SK-N-SH (cell line): Measurements from ENCODE around the gene PDS5A. TPM values are rescaled to one million over a fixed set of nuclear protein-coding genes. Genes with fewer than 3 reads are reported as not detected.

Experiments used
- CTCF ChIA-PET: fragments of 300-600, 350-600 bp; formaldehyde crosslinking; extraction: SDS; loops from one replicate; lab custom pipeline; 2021; lab: Yijun Ruan, JAX
- POLR2A ChIA-PET: fragments of 350-600 bp; sonication (Branson Sonifier 250); formaldehyde crosslinking; extraction: SDS; loops from one replicate; lab custom pipeline; 2020; ENCODE audit warnings: antibody characterized with exemption, inconsistent platforms; lab: Yijun Ruan, JAX
- DNase-seq: peaks from one replicate; pipeline ENCODE4 v3.0.0; 2012
- H2AFZ ChIP-seq: fragments of 200-600 bp; sonication (generic); 2 replicates; pipeline ENCODE4 v1.8.1; 2016; ENCODE audit warnings: antibody characterized with exemption, mild to moderate bottlenecking, low read depth
- H3F3A ChIP-seq: fragments of 200-600 bp; sonication (generic); replicated peaks from 2 replicates; pipeline ENCODE3; 2016; ENCODE audit warnings: antibody characterized with exemption, mild to moderate bottlenecking; ENCODE audit not compliant: insufficient read depth
- H3K27ac ChIP-seq, 2 experiments: fragments of 200-500 bp in 1 of 2; fragments of 200-600 bp in 1 of 2; sonication (Bioruptor generic) in 1 of 2; sonication (generic), shearing (Covaris generic) in 1 of 2; 2 replicates each; pipeline versions ENCODE4 v1.5.1 to v1.6.1; 2014 to 2016; ENCODE audit warnings: low read depth in 2 of 2, inconsistent platforms in 1 of 2, low read length in 1 of 2, mild to moderate bottlenecking in 1 of 2, mixed read lengths in 1 of 2
- H3K27me3 ChIP-seq: fragments of 200-600 bp; sonication (generic), shearing (Covaris generic); 2 replicates; pipeline ENCODE4 v1.6.1; 2016; ENCODE audit warnings: mixed run types; ENCODE audit not compliant: insufficient read depth
- H3K36me3 ChIP-seq, 2 experiments: fragments of 200-500 bp in 1 of 2; fragments of 200-600 bp in 1 of 2; sonication (Bioruptor generic) in 1 of 2; sonication (generic) in 1 of 2; replicated peaks in 1 of 2; 2 replicates each; pipeline versions ENCODE3 to v1.5.1; 2014 to 2016; ENCODE audit warnings: low read length in 1 of 2, mild to moderate bottlenecking in 1 of 2; ENCODE audit not compliant: insufficient read depth in 2 of 2, control insufficient read depth in 1 of 2
- H3K4me1 ChIP-seq, 2 experiments: fragments of 200-500 bp in 1 of 2; fragments of 200-600 bp in 1 of 2; sonication (Bioruptor generic) in 1 of 2; sonication (generic), shearing (Covaris generic) in 1 of 2; 2 replicates each; pipeline versions ENCODE4 v1.5.1 to v1.6.1; 2014 to 2016; ENCODE audit warnings: low read depth in 1 of 2, low read length in 1 of 2, mixed run types in 1 of 2; ENCODE audit not compliant: insufficient read depth in 2 of 2, control insufficient read depth in 1 of 2
- H3K4me2 ChIP-seq: fragments of 200-600 bp; sonication (generic), shearing (Covaris generic); 2 replicates; pipeline ENCODE4 v1.6.1; 2017; ENCODE audit warnings: mixed run types
- H3K4me3 ChIP-seq, 2 experiments: fragments of 200-500 bp in 1 of 2; fragments of 200-600 bp in 1 of 2; sonication (Bioruptor generic) in 1 of 2; sonication (generic), shearing (Covaris generic) in 1 of 2; 2 replicates each; pipeline versions ENCODE4 v1.5.1 to v1.8.1; 2014 to 2016; ENCODE audit warnings: low read depth in 2 of 2, inconsistent platforms in 1 of 2, low read length in 1 of 2, mild to moderate bottlenecking in 1 of 2, mixed read lengths in 1 of 2, moderate library complexity in 1 of 2
- H3K79me2 ChIP-seq: fragments of 200-600 bp; sonication (generic); 2 replicates; pipeline ENCODE4 v1.8.1; 2017; ENCODE audit warnings: mild to moderate bottlenecking; ENCODE audit not compliant: insufficient read depth
- H3K9ac ChIP-seq: fragments of 200-600 bp; sonication (generic); 2 replicates; pipeline ENCODE4 v1.6.1; 2017; ENCODE audit warnings: mixed run types
- H3K9me2 ChIP-seq: fragments of 200-600 bp; sonication (generic); 2 replicates; pipeline ENCODE4 v1.6.1; 2017; ENCODE audit warnings: mixed run types
- H3K9me3 ChIP-seq: fragments of 200-600 bp; sonication (generic); 2 replicates; pipeline ENCODE4 v1.6.1; 2017; ENCODE audit warnings: mixed run types, mild to moderate bottlenecking, moderate library complexity
- H4K20me1 ChIP-seq: fragments of 200-600 bp; sonication (generic); 2 replicates; pipeline ENCODE4 v1.6.1; 2017; ENCODE audit warnings: mild to moderate bottlenecking, mixed run types; ENCODE audit not compliant: insufficient read depth
- ELF1 ChIP-seq: IDR thresholded peaks from 2 replicates; pipeline ENCODE4 v1.4.0; 2012
- EP300 ChIP-seq, 2 experiments: IDR thresholded peaks; 2 replicates each; pipeline versions ENCODE4 v1.4.0 to v1.6.1; 2012; ENCODE audit warnings: borderline replicate concordance in 1 of 2, low read depth in 1 of 2, low read length in 1 of 2
- GABPA ChIP-seq: IDR thresholded peaks from 2 replicates; pipeline ENCODE4 v1.4.0; 2012; ENCODE audit warnings: low read depth, mild to moderate bottlenecking
- GATA2 ChIP-seq: sonication (generic); formaldehyde crosslinking; IDR thresholded peaks from 2 replicates; pipeline ENCODE4 v1.5.0; 2020; ENCODE audit warnings: mild to moderate bottlenecking, missing genetic modification reagents
- MEF2A ChIP-seq: IDR thresholded peaks from 2 replicates; pipeline ENCODE4 v1.4.0; 2012; ENCODE audit warnings: low read depth, borderline replicate concordance
- MXI1 ChIP-seq: IDR thresholded peaks from 2 replicates; pipeline ENCODE4 v1.6.1; 2012; ENCODE audit warnings: mild to moderate bottlenecking, low read depth, low read length, improper control_type of control experiment
- NRF1 ChIP-seq: IDR thresholded peaks from 2 replicates; pipeline ENCODE4 v1.6.1; 2012; ENCODE audit warnings: low read depth, mild to moderate bottlenecking, low read length
- PBX3 ChIP-seq: IDR thresholded peaks from 2 replicates; pipeline ENCODE4; 2012
- POLR2AphosphoS5 ChIP-seq: IDR thresholded peaks from 2 replicates; pipeline ENCODE4 v1.6.1; 2012; ENCODE audit warnings: low read depth, low read length
- RXRA ChIP-seq: IDR thresholded peaks from 2 replicates; pipeline ENCODE4 v1.4.0; 2012; ENCODE audit warnings: low read depth, mild to moderate bottlenecking, borderline replicate concordance
- SMC3 ChIP-seq: IDR thresholded peaks from 2 replicates; pipeline ENCODE4 v1.6.1; 2012; ENCODE audit warnings: low read depth, low read length, improper control_type of control experiment
- TAF1 ChIP-seq: IDR thresholded peaks from 2 replicates; pipeline ENCODE4 v1.6.1; 2012; ENCODE audit warnings: low read depth, mild to moderate bottlenecking, low read length, moderate library complexity, borderline replicate concordance
- USF2 ChIP-seq: fragments of 150-350 bp; IDR thresholded peaks from 2 replicates; pipeline ENCODE4 v1.6.1; 2017; ENCODE audit warnings: antibody characterized with exemption, low read length, low read depth, borderline replicate concordance
- WGBS: methylation state at CpG from one replicate; pipeline ENCODE4 v1.1.6; 2017; ENCODE audit warnings: low lambda C conversion rate; 5-methylcytosine and 5-hydroxymethylcytosine counted together
- polyA plus RNA-seq, 3 experiments: library from polyadenylated mRNA; depleted of rRNA; stranded (reverse); fragments of >200 nt; gene quantifications; 2 replicates each; pipeline ENCODE4 v1.2.3, GENCODE V29; 2012
- TF ChIP-seq, protein P1 (sequence below): IDR thresholded peaks from 2 replicates; pipeline ENCODE4 v1.6.1; 2012; ENCODE audit warnings: mild to moderate bottlenecking, low read depth, low read length, moderate library complexity
- TF ChIP-seq, protein P2 (sequence below): IDR thresholded peaks from 2 replicates; pipeline ENCODE4 v1.4.0; 2012; ENCODE audit warnings: low read depth

PDS5A gene
- polyA plus RNA-seq, 1 of the 3 experiments (the other 2 are of a cell fraction): 14.1 TPM

DNA sequence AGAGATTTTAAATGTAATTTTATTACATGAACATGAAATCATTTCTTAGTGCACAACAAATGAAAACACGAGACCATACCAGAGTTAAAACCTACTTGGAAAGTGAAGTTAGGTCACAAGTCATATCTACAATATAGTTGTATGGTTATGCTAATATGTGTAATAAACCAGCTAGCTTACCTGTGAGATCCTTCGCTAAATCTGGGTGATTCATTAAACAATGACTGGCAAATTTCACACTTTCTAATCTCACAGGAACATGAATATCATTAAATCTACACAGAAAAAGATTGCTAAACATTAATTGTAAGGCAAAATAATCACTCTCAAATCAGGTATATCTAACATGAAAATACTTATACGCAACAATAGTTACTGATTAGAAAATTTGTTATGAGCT, 67.6 kb downstream of the PDS5A start (continued):
- TF ChIP-seq, protein P1, sequence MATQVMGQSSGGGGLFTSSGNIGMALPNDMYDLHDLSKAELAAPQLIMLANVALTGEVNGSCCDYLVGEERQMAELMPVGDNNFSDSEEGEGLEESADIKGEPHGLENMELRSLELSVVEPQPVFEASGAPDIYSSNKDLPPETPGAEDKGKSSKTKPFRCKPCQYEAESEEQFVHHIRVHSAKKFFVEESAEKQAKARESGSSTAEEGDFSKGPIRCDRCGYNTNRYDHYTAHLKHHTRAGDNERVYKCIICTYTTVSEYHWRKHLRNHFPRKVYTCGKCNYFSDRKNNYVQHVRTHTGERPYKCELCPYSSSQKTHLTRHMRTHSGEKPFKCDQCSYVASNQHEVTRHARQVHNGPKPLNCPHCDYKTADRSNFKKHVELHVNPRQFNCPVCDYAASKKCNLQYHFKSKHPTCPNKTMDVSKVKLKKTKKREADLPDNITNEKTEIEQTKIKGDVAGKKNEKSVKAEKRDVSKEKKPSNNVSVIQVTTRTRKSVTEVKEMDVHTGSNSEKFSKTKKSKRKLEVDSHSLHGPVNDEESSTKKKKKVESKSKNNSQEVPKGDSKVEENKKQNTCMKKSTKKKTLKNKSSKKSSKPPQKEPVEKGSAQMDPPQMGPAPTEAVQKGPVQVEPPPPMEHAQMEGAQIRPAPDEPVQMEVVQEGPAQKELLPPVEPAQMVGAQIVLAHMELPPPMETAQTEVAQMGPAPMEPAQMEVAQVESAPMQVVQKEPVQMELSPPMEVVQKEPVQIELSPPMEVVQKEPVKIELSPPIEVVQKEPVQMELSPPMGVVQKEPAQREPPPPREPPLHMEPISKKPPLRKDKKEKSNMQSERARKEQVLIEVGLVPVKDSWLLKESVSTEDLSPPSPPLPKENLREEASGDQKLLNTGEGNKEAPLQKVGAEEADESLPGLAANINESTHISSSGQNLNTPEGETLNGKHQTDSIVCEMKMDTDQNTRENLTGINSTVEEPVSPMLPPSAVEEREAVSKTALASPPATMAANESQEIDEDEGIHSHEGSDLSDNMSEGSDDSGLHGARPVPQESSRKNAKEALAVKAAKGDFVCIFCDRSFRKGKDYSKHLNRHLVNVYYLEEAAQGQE: no peak
- no peak for TF ChIP-seq NRF1
- no peak for TF ChIP-seq GATA2
- TF ChIP-seq MEF2A: no peak

GRCh38 chr4:39908284-39908683, 69.4 kb downstream of the PDS5A start:
- POLR2A ChIA-PET: no interaction called here
- Histone ChIP-seq H4K20me1 (no peaks in the 10 kb centered on the region), H3K4me2 (no peak overlapping the region), H3K9me2 (no peaks in the 10 kb centered on the region), H3K36me3 (peaks cover 33 to 55% of the 10 kb centered on the region in 2 experiments), H2AFZ (no peak overlapping the region), H3F3A (peaks cover 8% of the 10 kb centered on the region), H3K4me3 (no peak overlapping the region), H3K4me1 (no peaks in the 10 kb centered on the region), H3K27me3 (no peaks in the 10 kb centered on the region), H3K27ac (no peak overlapping the region), H3K9ac (no peak overlapping the region), H3K79me2 (peaks cover 22% of the 10 kb centered on the region; the same call in 1 of the 2 replicates), H3K9me3 (no peaks in the 10 kb centered on the region)
- WGBS: 92% methylated on average over 2 of the region's 2 CpGs
- CTCF ChIA-PET: interaction anchor here (1.2 kb wide), 1 partner anchor 69 kb away, joined by 3 read pairs; no protein-coding TSS in a partner anchor
- no peak for DNase-seq
- TF ChIP-seq PBX3 (no peak), GABPA (no peak), POLR2AphosphoS5 (no peak), SMC3 (no peak), RXRA (no peak), ELF1 (no peak), USF2 (no peak), MEF2A (no peak), EP300 (IDR thresholded peaks at IDR 0.05; ENCODE audit: borderline replicate concordance in 1 of 2, low read depth in 1 of 2, low read length in 1 of 2) (no peak), TAF1 (no peak), MXI1 (no peak)
- TF ChIP-seq, protein P2, sequence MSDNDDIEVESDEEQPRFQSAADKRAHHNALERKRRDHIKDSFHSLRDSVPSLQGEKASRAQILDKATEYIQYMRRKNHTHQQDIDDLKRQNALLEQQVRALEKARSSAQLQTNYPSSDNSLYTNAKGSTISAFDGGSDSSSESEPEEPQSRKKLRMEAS: no peak
- TF ChIP-seq, protein P1: no peak
